ENCODE data around the gene ZNF524. TPM values are rescaled to one million over a fixed set of nuclear protein-coding genes. Genes with fewer than 3 reads are reported as not detected.

Gene ZNF524
- total RNA-seq, 4 donors from 2014 or later: 23.1 to 35.0 (median 27.0) TPM

- TF ChIP-seq EP300 (IDR thresholded peaks at IDR 0.05): no peak
- peak in 1 of 5 experiments; percentile 33 for TF ChIP-seq CTCF (IDR thresholded peaks at IDR 0.05)
These were observed 1.2 kb upstream of the ZNF524 start for GRCh38 chr19:55598719-55599467.

GRCh38 chr19:55599468-55599841 is 633 bp upstream of the ZNF524 start, which contains the start of gene FIZ1:
TSS of gene FIZ1 (minus strand) at chr19:55599517. CDS start at chr19:55597865, 1,652 bp downstream.
- H3K9me3 ChIP-seq: no peaks in the 10 kb centered on the region
- peak; percentile 98 to 99 for DNase-seq (ENCODE audit: low spot score in 2 of 2)
- H3K4me3 ChIP-seq: peak within 1 kb of the TSS; percentile 50 to 86 (median 76)
- TF ChIP-seq POLR2A (IDR thresholded peaks at IDR 0.05) (no peak), CTCF (IDR thresholded peaks at IDR 0.05) (no peak), EP300 (IDR thresholded peaks at IDR 0.05) (peak; percentile 67 to 80)
- peaks cover 0 to 46% (median 0%) of the 10 kb centered on the region in 3 donors for H3K36me3 ChIP-seq
- peaks cover 0 to 34% (median 6%) of the 10 kb centered on the region in 4 donors for H3K4me1 ChIP-seq
- no peaks in the 10 kb centered on the region for H3K27me3 ChIP-seq
- H3K27ac ChIP-seq: peak within 1 kb of the TSS; percentile 88 to 99 (median 95)
- 0 to 1% methylated on average over 23 of the region's 23 CpGs for WGBS, 2 donors

More at GRCh38 chr19:55598719-55599467, 1.2 kb upstream of the ZNF524 start:
- Histone ChIP-seq H3K36me3 (peaks cover 0 to 49% (median 0%) of the 10 kb centered on the region in 3 donors), H3K4me3 (peak overlapping the region; percentile 50 to 86 (median 76)), H3K9me3 (no peaks in the 10 kb centered on the region), H3K27ac (peak overlapping the region; percentile 88 to 99 (median 95)), H3K4me1 (peaks cover 0 to 29% (median 4%) of the 10 kb centered on the region in 4 donors), H3K27me3 (no peaks in the 10 kb centered on the region)
- DNase-seq (ENCODE audit: low spot score in 2 of 2): peak; percentile 90 to 96
- 5 to 6% methylated on average over 26 of the region's 26 CpGs for WGBS, 2 donors

GRCh38 chr19:55600662-55601028 is 557 bp downstream of the ZNF524 start:
- Histone ChIP-seq H3K27ac (peak overlapping the region; percentile 88 to 99 (median 95)), H3K27me3 (no peaks in the 10 kb centered on the region), H3K4me3 (peak overlapping the region; percentile 50 to 86 (median 76)), H3K4me1 (peaks cover 0 to 40% (median 7%) of the 10 kb centered on the region in 4 donors), H3K36me3 (peaks cover 0 to 35% (median 0%) of the 10 kb centered on the region in 3 donors), H3K9me3 (no peaks in the 10 kb centered on the region)
- no peak for TF ChIP-seq CTCF (IDR thresholded peaks at IDR 0.05)
- TF ChIP-seq EP300 (IDR thresholded peaks at IDR 0.05): no peak
- no peak for TF ChIP-seq POLR2A (IDR thresholded peaks at IDR 0.05)
- 8 to 12% methylated on average over 7 to 9 of the region's 15 CpGs for WGBS, 2 donors
- no peak for DNase-seq (ENCODE audit: low spot score in 2 of 2)

GRCh38 chr19:55601084-55601483 is 996 bp downstream of the ZNF524 start:
- Histone ChIP-seq H3K36me3 (peaks cover 0 to 30% (median 0%) of the 10 kb centered on the region in 3 donors), H3K4me3 (peak overlapping the region; percentile 50 to 86 (median 76)), H3K4me1 (peaks cover 0 to 42% (median 8%) of the 10 kb centered on the region in 4 donors), H3K9me3 (no peaks in the 10 kb centered on the region), H3K27me3 (no peaks in the 10 kb centered on the region), H3K27ac (peak overlapping the region; percentile 88 to 99 (median 95))
- WGBS, 2 donors: 73 to 75% methylated on average over 4 of the region's 4 CpGs
- TF ChIP-seq EP300 (IDR thresholded peaks at IDR 0.05): no peak
- no peak for TF ChIP-seq POLR2A (IDR thresholded peaks at IDR 0.05)
- no peak for TF ChIP-seq CTCF (IDR thresholded peaks at IDR 0.05)
- no peak for DNase-seq (ENCODE audit: low spot score in 2 of 2)

Measured in tibial nerve (tissue), 4 donors.